Colon (tissue), 2 donors: ENCODE measurements around the gene CSRNP3.
"Not testable (repeated sequence)": the region's sequence is repeated elsewhere in the genome, so short reads cannot be mapped to it uniquely, and the experiment has no call there.

Source experiments
- FAIRE-seq: peaks from 2 replicates; lab custom pipeline; 2012; peaks lifted over from hg19 to GRCh38; lab: Jason Lieb, UNC
- donor health status: control.
- donor health status: control.

CSRNP3 gene

GRCh38 chr2:165634855-165635254 is 165.4 kb downstream of the CSRNP3 start:
- no peak for FAIRE-seq

- FAIRE-seq = no peak
Observed at GRCh38 chr2:165635532-165635931, 166.0 kb downstream of the CSRNP3 start.

- no peak for FAIRE-seq
Observed at GRCh38 chr2:165636959-165637358, 167.5 kb downstream of the CSRNP3 start.

- FAIRE-seq = no peak
Observed at GRCh38 chr2:165637396-165637795, 167.9 kb downstream of the CSRNP3 start.

GRCh38 chr2:165639504-165639903 is 170.0 kb downstream of the CSRNP3 start:
- FAIRE-seq = no peak

- FAIRE-seq = no peak
Observed at GRCh38 chr2:165640247-165640929, 170.9 kb downstream of the CSRNP3 start.

- FAIRE-seq = no peak
Observed at GRCh38 chr2:165645930-165646831, 176.7 kb downstream of the CSRNP3 start.

GRCh38 chr2:165647409-165647808 is 177.9 kb downstream of the CSRNP3 start:
- FAIRE-seq = no peak

GRCh38 chr2:165648801-165649200 is 179.3 kb downstream of the CSRNP3 start:
- no peak for FAIRE-seq

GRCh38 chr2:165651233-165651632 is 181.7 kb downstream of the CSRNP3 start:
- no peak for FAIRE-seq

GRCh38 chr2:165655661-165656060 is 186.2 kb downstream of the CSRNP3 start:
- no peak for FAIRE-seq

GRCh38 chr2:165660361-165660760 is 190.9 kb downstream of the CSRNP3 start:
- no peak for FAIRE-seq

GRCh38 chr2:165662720-165663119 is 193.2 kb downstream of the CSRNP3 start:
- FAIRE-seq = no peak

GRCh38 chr2:165665614-165666013 is 196.1 kb downstream of the CSRNP3 start:
- no peak for FAIRE-seq

- not testable (repeated sequence) for FAIRE-seq
Observed at GRCh38 chr2:165666073-165666472, 196.6 kb downstream of the CSRNP3 start.

- FAIRE-seq = no peak
Observed at GRCh38 chr2:165666605-165667004, 197.1 kb downstream of the CSRNP3 start.

- no peak for FAIRE-seq
Observed at GRCh38 chr2:165667375-165667774, 197.9 kb downstream of the CSRNP3 start.

GRCh38 chr2:165674780-165675179 is 205.3 kb downstream of the CSRNP3 start:
- FAIRE-seq = no peak

GRCh38 chr2:165675551-165675968 is 206.1 kb downstream of the CSRNP3 start:
- no peak for FAIRE-seq

GRCh38 chr2:165678882-165679281 is 209.4 kb downstream of the CSRNP3 start:
- FAIRE-seq = no peak

GRCh38 chr2:165679621-165680020 is 210.1 kb downstream of the CSRNP3 start:
- FAIRE-seq = no peak

- FAIRE-seq = no peak
Observed at GRCh38 chr2:165681841-165682240, 212.3 kb downstream of the CSRNP3 start.

GRCh38 chr2:165682546-165682945 is 213.0 kb downstream of the CSRNP3 start:
- FAIRE-seq = no peak
